HG03521 (cell line): Measurements from ENCODE around the gene TSNAX.
"Not testable (repeated sequence)": the region's sequence is repeated elsewhere in the genome, so short reads cannot be mapped to it uniquely, and the experiment has no call there.

Experiments
- ATAC-seq: cut with Tn5 transposase; IDR thresholded peaks from one replicate; pipeline ENCODE4 v1.9.1; 2021; ENCODE audit warnings: mild to moderate bottlenecking, moderate library complexity; ENCODE audit not compliant: unreplicated experiment

Gene TSNAX, protein sequence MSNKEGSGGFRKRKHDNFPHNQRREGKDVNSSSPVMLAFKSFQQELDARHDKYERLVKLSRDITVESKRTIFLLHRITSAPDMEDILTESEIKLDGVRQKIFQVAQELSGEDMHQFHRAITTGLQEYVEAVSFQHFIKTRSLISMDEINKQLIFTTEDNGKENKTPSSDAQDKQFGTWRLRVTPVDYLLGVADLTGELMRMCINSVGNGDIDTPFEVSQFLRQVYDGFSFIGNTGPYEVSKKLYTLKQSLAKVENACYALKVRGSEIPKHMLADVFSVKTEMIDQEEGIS

DNA sequence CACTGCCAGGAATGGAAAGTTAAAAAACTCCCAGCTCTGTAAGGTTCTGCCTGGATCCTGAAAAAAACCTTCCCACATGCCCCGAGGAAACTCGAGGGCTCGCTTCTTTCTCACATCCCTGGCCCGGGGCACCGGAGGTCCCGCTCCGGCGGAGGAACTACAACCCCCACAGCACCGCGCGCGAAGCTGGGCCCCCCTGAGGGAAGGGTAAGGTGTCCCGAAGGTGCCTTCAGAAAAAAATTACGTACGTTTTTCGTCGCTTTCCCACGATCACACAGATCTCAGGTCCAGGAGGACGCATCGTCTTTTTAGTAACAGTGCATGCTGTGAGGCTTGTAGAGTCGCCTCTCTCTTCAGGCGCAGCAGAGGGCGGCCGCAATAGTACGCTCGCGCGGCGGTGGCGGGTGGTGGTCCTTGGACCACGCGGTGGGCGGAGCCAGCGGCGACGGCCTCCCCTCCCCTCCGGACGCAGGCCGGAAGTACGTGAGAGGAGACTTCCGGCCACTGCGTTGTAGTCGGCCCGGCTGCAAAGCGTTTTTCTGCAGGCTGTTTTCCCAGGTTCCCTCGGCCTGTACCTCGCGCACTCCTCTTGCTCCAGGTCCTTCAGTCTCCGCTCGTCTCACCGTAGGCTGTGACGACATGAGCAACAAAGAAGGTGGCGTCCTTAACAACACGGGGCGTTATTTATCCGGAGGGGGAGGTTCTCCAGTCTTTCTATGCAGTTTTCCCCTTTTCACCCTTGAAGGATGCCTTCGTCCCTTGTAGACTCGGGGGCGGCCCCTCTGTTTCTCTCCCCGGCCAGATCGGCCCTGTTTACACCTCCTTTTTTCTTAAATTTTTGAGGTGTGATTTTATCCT is at the start of gene TSNAX:
TSNAX (plus strand) TSS at position 498 of the 858 bp plus-strand sequence; CDS start at position 640, 142 bp downstream.
- peak; percentile 95 for ATAC-seq

DNA sequence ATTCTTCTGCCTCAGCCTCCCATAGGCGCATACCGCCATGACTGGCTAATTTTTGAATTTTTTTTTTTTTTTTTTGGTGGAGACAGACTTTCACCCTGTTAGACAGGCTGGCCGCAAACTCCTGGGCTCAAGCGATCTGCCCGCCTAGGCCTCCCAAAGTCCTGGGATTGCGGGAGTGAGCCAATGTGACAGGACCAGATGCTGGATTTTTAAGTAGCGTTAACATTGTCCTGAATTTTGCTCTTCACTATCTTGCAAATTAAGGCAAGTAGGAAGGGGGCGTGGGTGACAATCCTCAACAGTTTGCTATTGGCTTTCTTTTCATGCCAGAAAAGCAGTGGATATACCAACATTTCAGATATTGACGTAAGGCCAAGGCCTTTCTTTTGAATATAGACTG is 49.7 kb upstream of the TSNAX start:
- ATAC-seq: no peak

DNA sequence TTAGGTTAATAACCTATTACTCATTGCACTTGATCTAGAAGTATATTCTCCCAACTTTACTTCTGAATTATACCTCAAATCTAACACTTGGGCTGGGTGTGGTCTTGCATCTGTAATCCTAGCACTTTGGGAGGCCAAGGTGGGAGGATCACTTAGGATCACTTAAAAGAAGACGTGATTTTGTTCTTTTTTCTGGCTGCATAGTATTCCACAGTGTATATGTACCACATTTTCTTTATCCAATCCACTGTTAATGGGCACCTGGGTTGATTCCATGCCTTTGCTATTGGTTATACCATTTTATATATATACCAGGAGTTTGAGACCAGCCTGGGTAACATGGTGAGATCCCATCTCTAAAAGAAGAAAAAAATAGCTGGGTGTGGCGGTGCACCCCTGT is 48.5 kb upstream of the TSNAX start:
- ATAC-seq: no peak

DNA sequence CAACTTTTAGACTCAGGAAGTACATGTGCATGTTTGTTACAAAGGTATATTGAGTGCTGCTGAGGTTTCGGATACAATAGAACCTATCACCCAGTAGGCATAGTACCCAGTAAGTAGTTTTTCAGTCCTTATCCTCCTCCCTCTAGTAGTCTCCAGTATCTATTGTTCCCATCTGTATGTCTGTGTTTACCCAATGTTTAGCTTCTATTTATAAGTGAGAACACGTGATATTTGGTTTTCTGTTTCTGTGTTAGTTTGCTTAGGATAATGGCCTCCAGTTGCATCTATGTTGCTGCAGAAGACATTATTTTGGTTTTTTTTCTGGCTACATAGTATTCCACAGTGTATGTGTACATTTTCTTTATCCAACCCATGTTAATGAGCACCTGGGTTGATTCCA is 47.2 kb upstream of the TSNAX start:
- no peak for ATAC-seq

DNA sequence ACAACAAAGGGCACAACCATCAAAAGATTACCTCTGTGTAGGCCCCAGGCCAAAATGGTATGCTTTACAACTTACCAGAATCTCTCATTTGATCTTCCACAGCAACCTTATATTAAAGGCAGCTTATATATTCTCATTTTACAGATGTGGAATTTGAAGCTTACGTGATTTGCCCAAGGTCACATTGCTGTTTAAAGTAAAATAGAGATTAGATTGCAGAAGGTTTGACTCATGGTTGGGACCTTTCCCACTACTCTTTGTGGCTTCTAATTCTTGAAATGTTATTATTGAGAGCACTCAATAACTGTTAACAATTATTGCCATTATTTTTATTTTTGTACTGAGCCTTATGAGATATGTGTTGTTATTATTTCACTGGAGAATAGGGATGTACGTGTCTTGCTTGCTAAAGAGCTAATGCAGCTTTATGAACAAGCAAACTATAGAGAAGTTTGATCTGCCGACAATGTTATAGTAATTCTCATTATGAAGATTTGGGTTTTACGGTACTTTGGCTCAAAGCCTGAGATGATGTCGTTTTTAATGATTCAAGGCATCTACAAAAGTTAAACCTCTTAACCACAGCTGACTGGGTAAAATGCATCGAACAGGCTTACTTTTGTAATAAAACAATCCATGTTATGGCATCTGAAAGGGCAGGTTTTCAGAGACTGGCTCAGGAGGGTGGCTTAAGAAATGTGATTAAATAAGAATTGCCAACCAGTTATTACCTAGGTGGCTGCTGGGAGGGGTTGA is 43.3 kb upstream of the TSNAX start:
- ATAC-seq: no peak

DNA sequence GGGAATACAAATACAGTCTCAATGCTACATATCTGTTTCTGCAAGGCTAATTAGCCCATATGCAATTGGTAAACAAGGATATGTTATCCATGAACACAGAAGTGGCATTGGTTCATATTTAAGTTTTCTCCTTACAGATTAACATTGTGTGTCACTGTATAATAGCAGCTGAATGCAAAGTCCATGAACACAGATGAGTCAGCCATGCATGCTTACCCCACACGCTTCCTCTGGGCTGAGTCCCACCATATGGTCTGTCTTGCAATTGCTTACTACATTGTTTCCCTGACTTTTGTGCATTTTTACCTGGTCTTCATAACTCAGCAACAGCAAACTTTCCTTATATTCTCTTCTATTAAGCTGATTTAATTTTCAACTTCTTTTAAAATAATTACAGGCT is 41.5 kb upstream of the TSNAX start:
- no peak for ATAC-seq

DNA sequence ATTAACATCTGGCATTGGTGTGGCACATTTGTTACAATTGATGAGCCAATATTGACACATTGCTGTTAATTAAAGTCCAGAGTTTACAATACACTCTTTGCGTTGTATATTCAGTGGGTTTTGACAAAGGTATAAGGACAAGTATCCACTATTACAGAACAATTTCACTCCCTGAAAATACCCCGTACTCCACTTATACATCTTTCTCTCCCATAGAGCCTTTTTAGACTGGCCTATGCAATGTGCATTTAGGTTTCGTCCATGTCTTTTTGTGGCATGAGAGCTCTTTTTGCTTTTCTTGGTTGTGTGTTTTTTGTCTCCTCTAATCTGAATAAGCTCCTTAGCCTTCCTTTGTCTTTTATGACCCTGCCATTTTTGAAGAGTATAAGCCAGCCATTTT is 40.6 kb upstream of the TSNAX start:
- ATAC-seq: no peak

DNA sequence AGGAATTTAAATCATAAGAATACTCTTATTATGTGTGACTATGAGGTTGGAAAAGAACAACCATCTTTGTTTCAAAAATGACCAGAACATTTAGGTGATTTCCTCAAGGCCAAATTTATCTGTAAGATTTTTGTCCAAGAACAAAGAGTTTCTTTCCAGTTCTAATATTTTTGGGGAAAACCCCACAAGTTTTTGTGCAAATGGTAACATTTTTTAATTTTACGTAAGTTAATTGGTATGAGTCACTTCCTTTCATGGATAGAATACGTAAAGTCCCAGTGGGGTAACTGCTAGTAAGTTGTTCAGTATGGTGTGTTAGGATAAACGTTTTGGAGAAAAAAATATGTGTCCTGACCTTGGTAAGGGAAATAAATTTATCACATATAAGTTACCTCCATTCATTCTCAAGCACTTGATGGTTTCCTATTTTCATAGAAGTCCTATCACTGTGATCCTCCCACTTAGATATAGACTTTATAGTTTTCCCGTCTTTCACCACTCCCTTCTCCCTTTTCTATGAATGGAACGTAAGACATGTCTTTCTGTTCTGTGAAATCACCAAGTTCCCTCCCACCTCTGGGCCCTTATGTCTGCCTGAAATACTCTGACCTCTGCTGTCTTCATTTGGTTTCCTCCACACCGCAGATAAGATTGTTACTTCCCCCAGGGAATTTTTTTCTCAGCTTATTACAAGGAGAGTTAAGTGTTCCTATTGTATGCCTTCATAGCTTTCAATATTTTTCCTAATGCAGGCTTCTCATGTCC is 34.9 kb upstream of the TSNAX start:
- no peak for ATAC-seq

DNA sequence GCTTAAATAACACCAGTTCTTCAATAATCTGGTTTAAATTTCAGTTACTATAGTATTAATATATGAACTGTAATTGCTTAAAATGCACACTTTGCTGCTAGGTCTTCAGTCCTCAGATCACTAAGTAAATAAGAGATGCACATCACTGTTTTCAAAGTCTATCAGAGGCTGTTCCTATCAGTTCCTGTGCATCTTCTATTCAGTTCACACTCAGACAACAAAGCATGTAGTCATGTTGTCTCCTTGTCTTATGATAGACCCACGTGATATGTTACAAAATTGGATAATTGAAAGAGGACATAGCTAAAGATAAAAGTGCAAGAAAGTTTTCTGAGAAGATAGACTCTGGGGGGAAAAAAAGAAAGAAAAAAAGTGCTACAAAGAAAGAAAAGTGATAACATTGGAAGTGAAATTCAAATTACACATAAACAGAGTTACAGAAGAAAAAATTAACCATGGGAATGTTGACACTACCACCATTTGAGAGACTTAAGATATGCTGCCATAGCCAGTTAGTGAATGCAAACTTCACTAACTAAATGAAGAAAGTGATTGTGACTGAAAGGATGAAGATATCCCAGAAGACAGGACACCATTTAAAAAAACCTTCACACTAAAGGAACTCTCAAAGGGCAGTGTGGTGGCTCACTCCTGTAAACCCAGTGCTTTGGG is 33.9 kb upstream of the TSNAX start:
- ATAC-seq: no peak

DNA sequence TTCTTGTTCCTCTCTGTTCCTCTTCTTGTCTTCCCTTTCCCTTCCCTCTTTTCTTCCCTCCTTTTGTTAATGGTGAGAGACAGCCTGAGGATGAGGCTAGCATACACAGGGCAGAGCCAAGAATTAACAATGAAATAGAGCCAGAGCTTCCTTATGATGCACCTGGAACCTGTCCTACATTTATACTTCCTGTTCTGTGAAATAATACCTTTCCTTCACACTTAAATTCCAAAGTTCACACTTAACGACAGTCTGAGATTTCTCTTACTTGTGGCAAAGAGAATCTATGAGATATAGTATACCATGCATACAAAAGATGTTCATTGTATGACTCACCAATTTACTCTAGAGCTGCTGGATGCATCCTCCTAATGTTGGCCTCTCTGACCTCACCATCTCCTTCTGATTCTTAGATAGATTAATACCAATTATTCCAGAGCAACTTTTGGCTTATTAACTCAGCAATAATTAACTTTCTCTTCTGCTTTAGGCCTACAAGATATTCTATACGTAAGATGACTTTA is 30.8 kb upstream of the TSNAX start:
- ATAC-seq: no peak

DNA sequence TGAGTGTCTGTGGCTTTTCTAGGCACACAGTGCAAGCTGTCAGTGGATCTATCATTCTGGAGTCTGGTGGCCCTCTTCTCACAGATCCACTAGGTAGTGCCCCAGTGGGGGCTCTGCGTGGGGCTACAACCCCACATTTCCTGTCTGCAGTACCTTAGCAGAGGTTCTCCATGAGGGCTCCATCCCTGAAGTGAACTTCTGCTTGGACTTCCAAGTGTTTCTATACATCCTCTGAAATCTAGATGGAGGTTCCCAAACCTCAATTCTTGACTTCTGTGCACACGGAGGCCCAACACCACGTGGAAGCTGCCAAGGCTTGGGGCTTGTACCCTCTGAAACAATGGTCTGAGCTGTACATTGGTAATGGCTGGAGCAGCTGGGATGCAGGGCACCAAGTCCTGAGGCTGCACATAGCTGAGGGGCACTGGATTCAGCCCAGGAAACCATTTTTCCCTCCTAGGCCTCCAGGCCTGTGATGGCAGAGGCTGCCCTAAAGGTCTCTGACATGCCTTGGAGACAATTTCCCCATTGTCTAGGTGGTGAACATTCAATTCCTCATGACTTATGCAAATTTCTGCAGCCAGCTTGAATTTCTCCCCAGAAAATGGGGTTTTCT is 29.2 kb upstream of the TSNAX start:
- ATAC-seq: no peak

DNA sequence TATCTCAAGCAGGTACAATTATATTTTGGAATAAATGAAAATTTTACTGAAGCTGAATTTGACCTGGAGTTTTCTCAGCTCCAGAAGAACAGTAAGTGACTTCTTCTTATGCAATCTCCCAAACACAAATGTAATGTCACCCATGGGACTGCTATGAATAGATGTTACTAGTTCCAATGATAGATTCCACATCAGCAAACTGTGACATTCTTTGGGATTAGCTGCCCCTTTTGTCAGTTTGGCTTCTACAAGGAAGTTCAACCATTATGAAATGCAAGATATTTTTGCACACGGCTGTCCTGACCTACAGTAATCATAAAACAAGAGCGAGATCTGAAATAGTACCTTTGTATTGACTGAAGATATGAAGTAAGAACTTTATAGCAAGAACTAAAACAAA is 27.8 kb upstream of the TSNAX start:
- no peak for ATAC-seq

DNA sequence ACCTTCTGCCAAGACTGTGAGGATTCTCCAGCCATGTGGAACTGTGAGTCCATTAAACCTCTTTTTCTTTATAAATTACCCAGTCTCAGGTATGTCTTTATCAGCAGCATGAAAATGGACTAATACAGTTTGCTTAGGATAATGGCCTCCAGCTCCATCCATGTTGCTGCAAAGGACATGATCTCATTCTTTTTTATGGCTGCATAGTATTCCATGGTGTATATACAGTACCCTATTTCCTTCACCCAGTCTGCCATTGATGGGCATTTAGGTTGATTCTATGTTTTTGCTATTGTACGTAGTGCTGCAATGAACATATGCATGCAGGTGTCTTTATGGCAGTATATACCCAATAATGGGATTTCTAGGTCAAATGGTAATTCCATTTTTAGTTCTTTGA is 25.3 kb upstream of the TSNAX start:
- ATAC-seq: not testable (repeated sequence)

DNA sequence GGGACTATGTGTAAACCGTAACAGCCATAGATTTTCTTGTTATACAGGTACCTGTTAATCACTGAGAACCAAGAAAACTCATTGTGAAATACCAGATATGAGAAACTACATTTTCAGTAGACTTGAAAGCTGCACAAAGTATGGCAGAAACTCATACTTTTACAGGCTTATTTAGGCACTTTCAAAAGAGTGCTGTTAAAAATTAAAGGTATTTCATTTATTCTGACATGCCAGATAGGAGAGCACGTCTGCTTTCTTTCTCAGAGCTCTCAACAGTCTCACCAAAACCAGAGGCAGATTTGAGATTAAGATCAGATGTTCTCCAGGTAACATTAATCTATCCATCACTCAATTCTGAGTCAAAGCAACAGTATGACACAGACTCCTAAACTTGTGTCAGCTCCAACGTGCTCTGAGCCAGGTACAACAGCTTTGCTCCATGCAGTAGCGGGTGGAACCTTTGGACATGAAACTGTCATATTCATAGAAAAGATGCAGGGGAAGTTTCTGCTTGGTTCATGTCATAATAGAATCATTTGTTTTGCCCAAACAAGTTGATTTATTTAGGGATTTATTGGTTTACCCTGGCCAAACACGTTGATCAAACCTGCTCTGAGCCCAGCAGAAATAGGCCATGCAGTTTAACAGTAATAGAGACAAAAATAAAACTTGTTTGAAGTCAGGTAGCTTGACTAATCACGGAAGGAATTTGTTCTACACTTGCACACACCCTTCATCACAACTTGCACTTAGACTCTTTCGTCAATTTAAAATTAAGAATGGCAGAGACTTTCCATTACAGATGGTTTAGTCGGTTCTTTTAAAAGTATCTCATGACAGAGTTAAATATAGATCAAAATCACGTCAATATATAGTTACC is 20.8 kb upstream of the TSNAX start:
- no peak for ATAC-seq

DNA sequence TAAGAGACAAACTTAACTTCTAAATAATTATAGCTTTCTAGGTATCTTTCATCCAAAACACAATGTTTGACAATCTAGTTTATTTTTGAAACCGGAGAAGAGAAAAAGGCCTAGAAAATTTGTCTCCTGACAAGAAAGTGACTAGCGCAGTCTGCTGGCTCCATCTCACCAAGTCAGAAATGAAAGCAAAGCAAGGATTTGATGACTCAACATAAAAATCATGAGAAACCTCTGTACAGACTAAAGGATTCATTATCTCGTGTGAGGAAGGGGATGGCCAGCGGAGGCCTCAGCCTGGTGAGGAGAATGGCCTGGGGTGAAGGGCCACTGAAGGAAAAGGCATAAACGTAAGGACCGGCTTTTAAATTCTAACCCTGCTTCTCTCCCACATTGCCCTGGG is 20.0 kb upstream of the TSNAX start:
- no peak for ATAC-seq

DNA sequence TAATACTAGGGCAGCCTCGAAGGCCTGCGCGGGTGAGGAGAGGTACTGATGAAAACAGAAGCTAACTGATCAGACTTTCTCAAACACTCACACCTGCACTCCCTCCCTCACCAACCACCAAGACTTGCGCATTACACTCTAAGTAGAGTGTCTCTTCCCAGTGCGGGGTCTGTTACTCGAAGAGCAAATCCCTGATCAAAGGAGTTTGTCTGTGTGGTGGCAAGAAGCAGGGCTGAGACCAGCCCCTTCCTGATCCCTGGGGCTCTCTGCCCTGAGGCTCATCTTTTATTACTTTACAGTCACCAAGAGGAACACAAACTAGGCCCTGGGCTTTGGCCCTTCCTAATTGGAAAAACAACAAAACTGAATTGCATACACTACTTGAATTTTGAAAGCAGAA is 19.5 kb upstream of the TSNAX start:
- ATAC-seq: no peak

DNA sequence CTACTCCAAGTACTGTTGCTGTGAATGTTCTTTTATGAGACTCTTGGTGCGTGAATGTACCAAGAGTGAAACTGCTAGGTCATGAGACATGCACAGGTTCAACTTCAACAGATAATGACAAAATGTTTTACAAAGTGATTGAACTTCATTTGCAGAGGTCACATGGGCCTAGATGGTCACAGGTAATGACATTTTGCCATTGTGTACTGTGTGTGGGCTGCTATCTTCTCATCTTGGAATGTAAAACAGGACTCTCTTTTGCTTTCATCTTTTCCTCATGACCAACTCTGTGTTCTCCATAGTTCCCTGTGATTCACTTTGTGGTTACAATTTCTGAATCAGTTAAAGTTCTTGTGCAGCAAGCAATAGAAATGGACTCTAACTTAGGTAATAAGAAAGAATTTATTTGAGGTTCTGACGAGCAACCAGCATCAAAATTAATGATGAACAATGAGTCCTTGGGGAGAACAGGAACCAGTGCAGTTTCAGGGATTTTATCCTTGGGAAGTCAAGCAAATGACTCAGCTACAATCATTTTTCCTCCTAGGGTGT is 16.2 kb upstream of the TSNAX start:
- ATAC-seq: no peak

DNA sequence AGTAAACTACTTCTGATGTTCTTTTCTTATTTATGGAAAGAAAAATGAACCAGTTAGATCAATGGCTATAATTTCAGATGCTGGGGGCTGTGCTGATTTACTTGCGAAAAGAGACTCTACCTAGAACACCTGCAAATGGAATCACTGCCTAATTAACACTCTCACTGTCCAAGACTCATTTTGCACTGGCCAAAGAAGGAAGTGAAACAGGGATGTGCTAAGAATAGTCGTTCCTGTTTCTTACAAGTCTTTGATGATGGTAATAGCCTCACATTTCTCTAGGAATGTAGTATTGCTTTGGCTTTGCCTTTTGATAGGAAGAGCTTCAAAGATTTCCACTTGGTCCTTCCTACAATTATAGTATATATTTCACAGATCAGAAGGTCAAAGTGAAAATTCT is 12.7 kb upstream of the TSNAX start:
- ATAC-seq: no peak
